Gastroesophageal sphincter (tissue), 4 donors: Measurements from ENCODE around the gene ATP13A4. TPM values are rescaled to one million over a fixed set of nuclear protein-coding genes. Genes with fewer than 3 reads are reported as not detected.
"Not testable (repeated sequence)": the region's sequence is repeated elsewhere in the genome, so short reads cannot be mapped to it uniquely, and the experiment has no call there.

Source experiments
- ATAC-seq: fragments of 150-250 bp; one replicate; pipeline ENCODE4 v1.9.1; 2016; ENCODE audit warnings: mild to moderate bottlenecking, moderate library complexity
- H3K27ac ChIP-seq, 4 donors: fragments of 200-600 bp; sonication (generic) in 3 of 4; 1 replicate in 3 of 4; 2 replicates in 1 of 4; pipeline ENCODE4 v1.5.1; 2016 to 2019
- H3K27me3 ChIP-seq: fragments of 200-600 bp; sonication (generic); one replicate; pipeline ENCODE4 v1.5.1; 2019
- H3K36me3 ChIP-seq, 2 donors: fragments of 200-600 bp; sonication (generic); one replicate each; pipeline ENCODE4 v1.5.1; 2019; ENCODE audit warnings: control low read depth in 1 of 2
- H3K4me1 ChIP-seq, 3 donors: fragments of 200-600 bp; sonication (generic); 1 replicate in 2 of 3; 2 replicates in 1 of 3; pipeline ENCODE4 v1.5.1; 2016 to 2019; ENCODE audit warnings: control low read depth in 2 of 3
- H3K4me3 ChIP-seq, 2 donors: fragments of 200-600 bp; sonication (generic); one replicate each; pipeline ENCODE4 v1.5.1; 2019; ENCODE audit warnings: mild to moderate bottlenecking in 1 of 2, moderate library complexity in 1 of 2
- H3K9me3 ChIP-seq, 3 donors: fragments of 200-600 bp; sonication (generic); one replicate each; pipeline ENCODE4 v1.5.1; 2017 to 2019; ENCODE audit warnings: control low read depth in 2 of 3
- EP300 ChIP-seq: sonication (generic); formaldehyde crosslinking; IDR thresholded peaks from one replicate; pipeline ENCODE4 v1.6.1; 2017; ENCODE audit warnings: antibody characterized with exemption, mild to moderate bottlenecking
- POLR2A ChIP-seq, 2 donors: fragments of 450-650 bp; IDR thresholded peaks; one replicate each; pipeline ENCODE4 v1.6.1; 2017; ENCODE audit warnings: antibody characterized with exemption in 2 of 2, mild to moderate bottlenecking in 2 of 2, moderate library complexity in 1 of 2
- POLR2AphosphoS5 ChIP-seq: sonication (generic); formaldehyde crosslinking; IDR thresholded peaks from one replicate; pipeline ENCODE4 v1.6.1; 2017; ENCODE audit warnings: antibody characterized with exemption
- WGBS, 2 donors: methylation state at CpG; one replicate each; pipeline ENCODE4 v1.1.5; 2018; ENCODE audit warnings: low coverage in 1 of 2; 5-methylcytosine and 5-hydroxymethylcytosine counted together
- total RNA-seq, 4 donors: library from RNA; depleted of rRNA; stranded (reverse); fragments of >200 nt; gene quantifications; one replicate each; pipeline ENCODE4 v1.1.0, GENCODE V29; 2016
- TF ChIP-seq, protein P1 (sequence below), 4 experiments: fragments of 200-600 bp in 2 of 4; fragments of 450-650 bp in 2 of 4; sonication (generic) in 1 of 4; IDR thresholded peaks; one replicate each; pipeline ENCODE4 v1.5.1; 2017 to 2019; ENCODE audit warnings: antibody characterized with exemption in 4 of 4, mild to moderate bottlenecking in 2 of 4, moderate library complexity in 2 of 4

ATP13A4 gene
- total RNA-seq, 4 donors from 2014 or later, result 0.13 to 2.3 (median 0.16) TPM; not detected in 1

DNA sequence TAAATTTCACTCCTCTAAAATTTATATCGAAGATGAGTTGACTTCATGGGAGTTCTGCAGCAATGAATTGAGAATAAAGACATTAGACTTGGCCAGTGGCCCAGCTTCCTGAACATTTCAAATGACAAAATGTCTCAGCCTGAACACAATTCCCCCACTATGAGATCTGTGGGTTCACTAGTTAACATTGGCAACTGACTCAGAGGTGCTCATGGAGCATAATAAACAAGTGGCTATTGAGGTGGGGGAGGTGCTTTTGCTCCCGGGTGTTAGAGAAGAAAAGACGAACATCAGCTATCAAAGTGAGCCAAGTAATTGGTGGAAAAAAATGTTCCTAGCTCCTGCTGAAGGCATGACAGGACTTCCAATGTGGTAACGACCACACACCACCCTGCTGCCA lies 6.3 kb downstream of the ATP13A4 start:
- ATAC-seq, result no peak
- WGBS, 2 donors, result 42 to 43% methylated on average over 4 of the region's 4 CpGs
- no peaks in the 10 kb centered on the region for H3K9me3 ChIP-seq
- H3K4me3 ChIP-seq, result no peak overlapping the region
- no peak for TF ChIP-seq POLR2A (IDR thresholded peaks at IDR 0.05)
- H3K27ac ChIP-seq, result no peak overlapping the region
- no peaks in the 10 kb centered on the region for H3K36me3 ChIP-seq
- H3K4me1 ChIP-seq, result no peaks in the 10 kb centered on the region
- no peaks in the 10 kb centered on the region for H3K27me3 ChIP-seq

DNA sequence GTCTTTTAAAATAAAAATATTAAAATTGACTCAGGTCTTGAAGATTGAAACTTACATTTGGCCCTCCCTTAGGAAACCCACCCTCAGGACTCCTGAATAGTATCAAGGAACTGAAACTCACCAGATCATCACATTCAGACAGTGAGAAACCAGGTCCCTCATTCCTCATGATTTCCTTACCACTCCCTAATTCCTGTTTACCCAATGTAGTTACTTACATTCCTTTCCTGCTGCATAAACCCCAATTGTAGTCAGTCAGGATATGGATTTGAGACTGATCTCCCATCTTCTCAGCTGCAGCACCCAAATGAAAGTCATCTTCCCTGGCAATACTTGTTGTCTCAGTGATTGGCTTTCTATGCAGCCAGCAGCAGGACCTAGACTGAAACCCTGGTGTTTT lies 8.6 kb downstream of the ATP13A4 start:
- H3K36me3 ChIP-seq, result no peaks in the 10 kb centered on the region

DNA sequence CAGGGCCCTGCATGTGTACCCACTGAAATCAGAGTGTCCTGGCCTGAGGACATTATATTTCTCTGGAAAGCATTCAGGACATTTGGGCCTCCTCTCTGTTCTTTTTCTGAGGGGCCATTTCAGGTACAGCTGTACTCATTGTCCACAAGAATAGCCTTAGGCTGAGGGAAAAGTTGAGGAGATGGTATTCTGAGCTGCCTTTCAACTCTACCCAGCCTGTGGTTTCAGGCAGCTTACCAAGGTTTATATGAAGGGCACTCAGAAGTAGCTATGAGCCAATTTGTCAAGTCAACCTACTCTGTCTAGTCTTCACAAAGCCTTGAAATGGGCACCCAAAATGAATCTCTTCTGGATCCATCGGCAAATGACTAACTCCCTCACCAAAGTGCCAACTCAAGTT lies 9.4 kb downstream of the ATP13A4 start:
- Histone ChIP-seq H3K4me1 (no peaks in the 10 kb centered on the region), H3K36me3 (no peaks in the 10 kb centered on the region), H3K27ac (no peak overlapping the region), H3K27me3 (no peaks in the 10 kb centered on the region), H3K9me3 (no peaks in the 10 kb centered on the region), H3K4me3 (no peak overlapping the region)
- WGBS, 2 donors, result 92 to 100% methylated on average over 1 of the region's 1 CpG
- ATAC-seq, result no peak
- TF ChIP-seq POLR2AphosphoS5 (no peak), EP300 (no peak), POLR2A (IDR thresholded peaks at IDR 0.05) (no peak)
- TF ChIP-seq, protein P1, sequence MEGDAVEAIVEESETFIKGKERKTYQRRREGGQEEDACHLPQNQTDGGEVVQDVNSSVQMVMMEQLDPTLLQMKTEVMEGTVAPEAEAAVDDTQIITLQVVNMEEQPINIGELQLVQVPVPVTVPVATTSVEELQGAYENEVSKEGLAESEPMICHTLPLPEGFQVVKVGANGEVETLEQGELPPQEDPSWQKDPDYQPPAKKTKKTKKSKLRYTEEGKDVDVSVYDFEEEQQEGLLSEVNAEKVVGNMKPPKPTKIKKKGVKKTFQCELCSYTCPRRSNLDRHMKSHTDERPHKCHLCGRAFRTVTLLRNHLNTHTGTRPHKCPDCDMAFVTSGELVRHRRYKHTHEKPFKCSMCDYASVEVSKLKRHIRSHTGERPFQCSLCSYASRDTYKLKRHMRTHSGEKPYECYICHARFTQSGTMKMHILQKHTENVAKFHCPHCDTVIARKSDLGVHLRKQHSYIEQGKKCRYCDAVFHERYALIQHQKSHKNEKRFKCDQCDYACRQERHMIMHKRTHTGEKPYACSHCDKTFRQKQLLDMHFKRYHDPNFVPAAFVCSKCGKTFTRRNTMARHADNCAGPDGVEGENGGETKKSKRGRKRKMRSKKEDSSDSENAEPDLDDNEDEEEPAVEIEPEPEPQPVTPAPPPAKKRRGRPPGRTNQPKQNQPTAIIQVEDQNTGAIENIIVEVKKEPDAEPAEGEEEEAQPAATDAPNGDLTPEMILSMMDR (IDR thresholded peaks at IDR 0.05), result no peak

More for the DNA sequence above, 8.6 kb downstream of the ATP13A4 start:
- Histone ChIP-seq H3K9me3 (no peaks in the 10 kb centered on the region), H3K27ac (no peak overlapping the region), H3K4me1 (no peaks in the 10 kb centered on the region), H3K4me3 (no peak overlapping the region), H3K27me3 (no peaks in the 10 kb centered on the region)
- no peak for TF ChIP-seq POLR2AphosphoS5
- no peak for TF ChIP-seq POLR2A (IDR thresholded peaks at IDR 0.05)
- TF ChIP-seq, protein P1 (IDR thresholded peaks at IDR 0.05), result no peak
- TF ChIP-seq EP300, result no peak
- ATAC-seq, result no peak

DNA sequence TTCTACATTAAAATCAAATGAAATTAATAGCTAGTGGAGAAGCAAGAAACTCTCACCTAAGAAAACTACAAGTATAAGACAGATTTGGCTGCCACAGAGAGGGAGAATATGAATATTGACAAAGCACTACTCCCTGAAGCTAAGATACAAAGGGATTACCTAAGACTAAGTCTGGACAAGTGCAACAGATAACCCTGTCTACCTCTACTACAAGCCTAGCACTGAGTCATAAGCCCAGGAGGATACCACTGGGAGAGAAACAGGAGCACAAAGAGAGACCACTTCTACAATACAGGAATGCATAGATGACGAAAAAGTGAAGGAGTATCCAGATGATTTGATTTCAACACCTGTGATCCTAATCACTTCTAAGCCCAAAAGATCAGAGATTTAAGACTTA lies 10.4 kb downstream of the ATP13A4 start:
- H3K36me3 ChIP-seq, result no peaks in the 10 kb centered on the region
- TF ChIP-seq POLR2A (IDR thresholded peaks at IDR 0.05) (no peak), POLR2AphosphoS5 (no peak), EP300 (no peak)
- TF ChIP-seq, protein P1 (IDR thresholded peaks at IDR 0.05), result no peak
- H3K4me3 ChIP-seq, result no peak overlapping the region
- H3K27ac ChIP-seq, result no peak overlapping the region
- no peaks in the 10 kb centered on the region for H3K9me3 ChIP-seq
- no peaks in the 10 kb centered on the region for H3K4me1 ChIP-seq
- no peak for ATAC-seq
- H3K27me3 ChIP-seq, result no peaks in the 10 kb centered on the region
- WGBS, 2 donors, result 60 to 83% methylated on average over 1 of the region's 1 CpG

DNA sequence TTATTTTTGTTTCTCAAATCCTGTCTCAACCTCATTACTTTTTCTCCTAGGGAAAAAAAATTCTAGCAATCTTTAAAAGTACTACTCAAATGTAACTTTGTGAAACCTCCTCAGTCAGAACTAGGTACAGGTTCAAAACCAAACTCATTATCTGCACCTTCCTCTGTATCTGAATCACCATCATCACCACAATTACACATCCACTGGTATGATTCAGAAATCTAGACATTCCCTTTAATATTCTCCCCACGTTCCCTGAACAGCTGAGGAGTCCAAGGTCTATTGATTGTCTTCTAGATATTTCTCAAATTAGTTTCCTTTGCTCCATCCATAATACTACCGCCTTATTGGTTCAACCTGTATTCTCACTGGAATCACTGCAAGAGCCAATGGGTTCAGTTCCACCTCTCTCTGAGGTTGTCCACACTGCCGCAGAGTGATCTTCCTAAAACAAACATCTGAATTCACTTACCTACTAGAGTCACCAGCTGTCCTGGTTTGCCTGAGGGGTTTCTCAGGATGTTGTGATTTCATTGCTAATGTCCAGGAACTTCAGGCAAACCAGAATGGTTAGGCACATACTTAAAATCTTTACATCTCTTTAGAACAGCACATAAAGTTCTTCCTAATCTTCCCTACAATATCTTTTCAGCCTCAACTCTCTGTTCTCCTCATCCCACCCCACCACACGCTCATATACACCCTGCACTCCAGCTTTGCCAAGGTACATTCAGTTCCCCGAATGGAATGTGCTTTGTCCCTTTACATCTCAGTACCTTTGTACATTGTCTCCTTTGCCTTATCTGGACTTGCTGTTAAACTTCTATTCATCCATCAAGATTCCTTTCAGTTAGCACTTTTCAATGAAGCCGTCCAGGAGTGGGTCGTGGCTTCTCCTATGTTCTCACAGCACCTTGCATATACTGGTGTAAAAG lies 24.2 kb downstream of the ATP13A4 start:
- WGBS, 2 donors, result 61 to 97% methylated on average over 5 to 6 of the region's 7 CpGs
- no peak for ATAC-seq
- no peak overlapping the region for H3K4me3 ChIP-seq
- no peaks in the 10 kb centered on the region for H3K27me3 ChIP-seq
- H3K27ac ChIP-seq, result no peak overlapping the region
- H3K36me3 ChIP-seq, result no peaks in the 10 kb centered on the region
- H3K4me1 ChIP-seq, result no peaks in the 10 kb centered on the region
- TF ChIP-seq POLR2A (IDR thresholded peaks at IDR 0.05) (no peak), POLR2AphosphoS5 (no peak), EP300 (no peak)
- TF ChIP-seq, protein P1 (IDR thresholded peaks at IDR 0.05), result no peak
- H3K9me3 ChIP-seq, result no peaks in the 10 kb centered on the region

DNA sequence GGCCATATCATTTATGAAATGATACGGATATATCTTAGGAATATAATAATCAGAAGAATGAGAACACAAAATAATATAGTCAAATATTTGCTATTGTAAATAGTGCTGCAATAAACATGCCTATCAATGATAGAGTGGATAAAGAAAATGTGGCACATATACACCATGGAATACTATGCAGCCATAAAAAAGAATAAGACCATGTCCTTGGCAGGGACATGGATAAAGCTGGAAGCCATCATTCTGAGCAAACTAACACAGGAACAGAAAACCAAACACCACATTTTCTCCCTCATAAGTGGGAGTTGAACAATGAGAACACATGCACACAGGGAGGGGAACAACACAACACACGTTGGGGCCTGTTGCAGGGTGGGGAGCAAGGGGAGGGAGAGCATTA lies 28.6 kb downstream of the ATP13A4 start:
- H3K27ac ChIP-seq, H3K27me3 ChIP-seq, H3K4me3 ChIP-seq, H3K36me3 ChIP-seq, H3K4me1 ChIP-seq, H3K9me3 ChIP-seq, ATAC-seq: not testable (repeated sequence)
- WGBS, 2 donors, result 77 to 92% methylated on average over 1 to 2 of the region's 2 CpGs
